NT2/D1 (cell line): ENCODE data around the gene RRP36.

Source experiments
- YY1 ChIP-seq: IDR thresholded peaks from 2 replicates; pipeline ENCODE4 v1.6.1; 2011; ENCODE audit not compliant: insufficient read length, insufficient read depth
- ZNF274 ChIP-seq: IDR thresholded peaks from 2 replicates; pipeline ENCODE4 v1.6.1; 2011; ENCODE audit warnings: mild to moderate bottlenecking, low read depth, low read length

- TF ChIP-seq YY1: no peak
- TF ChIP-seq ZNF274: no peak
Measured at GRCh38 chr6:43037197-43037596, 15.8 kb downstream of the RRP36 start.
